NB4 (cell line): ENCODE results near the gene CA12.

Experiments
- CTCF ChIP-seq: IDR thresholded peaks from one replicate; pipeline ENCODE4 v1.5.1; 2012; ENCODE audit warnings: low read depth, low read length
- MAX ChIP-seq: IDR thresholded peaks from 2 replicates; pipeline ENCODE4 v1.6.1; 2011; ENCODE audit warnings: low read depth, low read length
- MYC ChIP-seq: IDR thresholded peaks from 2 replicates; pipeline ENCODE4 v1.6.1; 2011; ENCODE audit warnings: low read depth, low read length
- POLR2A ChIP-seq: IDR thresholded peaks from 2 replicates; pipeline ENCODE4 v1.6.1; 2011; ENCODE audit warnings: mild to moderate bottlenecking; ENCODE audit not compliant: insufficient read length; ENCODE audit errors: extremely low read depth

- TF ChIP-seq POLR2A = no peak
- TF ChIP-seq CTCF = no peak
- no peak for TF ChIP-seq MYC
- no peak for TF ChIP-seq MAX
Measured at GRCh38 chr15:63354821-63355650, 26.6 kb downstream of the CA12 start.
